WTC11 (cell line): ENCODE measurements around the gene TUBB1.

Experiments
- GABPB1 ChIP-seq: sonication (generic); formaldehyde crosslinking; IDR thresholded peaks from 2 replicates; pipeline ENCODE4 v1.8.1; 2023; ENCODE audit warnings: mild to moderate bottlenecking, missing genetic modification reagents
- MXD4 ChIP-seq: fragments of 250-450 bp; sonication (Bioruptor Pico); IDR thresholded peaks from 2 replicates; pipeline ENCODE4 v1.8.0; 2021; ENCODE audit warnings: mild to moderate bottlenecking, moderate library complexity, borderline replicate concordance
- NR2C2 ChIP-seq: sonication (generic); formaldehyde crosslinking; IDR thresholded peaks from 2 replicates; pipeline ENCODE4 v1.8.0; 2022; ENCODE audit warnings: mild to moderate bottlenecking, missing genetic modification reagents
- PRDM15 ChIP-seq: sonication (generic); formaldehyde crosslinking; IDR thresholded peaks from 2 replicates; pipeline ENCODE4 v1.8.0; 2022; ENCODE audit warnings: missing genetic modification reagents
- TF ChIP-seq, protein P1 (sequence below): fragments of 200-600 bp; IDR thresholded peaks from 2 replicates; pipeline ENCODE4 v1.8.0; 2022; ENCODE audit warnings: antibody characterized with exemption
- TF ChIP-seq, protein P2 (sequence below): sonication (generic); formaldehyde crosslinking; IDR thresholded peaks from 2 replicates; pipeline ENCODE4 v1.8.0; 2022; ENCODE audit warnings: mild to moderate bottlenecking, missing genetic modification reagents

GRCh38 chr20:59050437-59050836 lies 31.2 kb downstream of the TUBB1 start:
- TF ChIP-seq, protein P1, sequence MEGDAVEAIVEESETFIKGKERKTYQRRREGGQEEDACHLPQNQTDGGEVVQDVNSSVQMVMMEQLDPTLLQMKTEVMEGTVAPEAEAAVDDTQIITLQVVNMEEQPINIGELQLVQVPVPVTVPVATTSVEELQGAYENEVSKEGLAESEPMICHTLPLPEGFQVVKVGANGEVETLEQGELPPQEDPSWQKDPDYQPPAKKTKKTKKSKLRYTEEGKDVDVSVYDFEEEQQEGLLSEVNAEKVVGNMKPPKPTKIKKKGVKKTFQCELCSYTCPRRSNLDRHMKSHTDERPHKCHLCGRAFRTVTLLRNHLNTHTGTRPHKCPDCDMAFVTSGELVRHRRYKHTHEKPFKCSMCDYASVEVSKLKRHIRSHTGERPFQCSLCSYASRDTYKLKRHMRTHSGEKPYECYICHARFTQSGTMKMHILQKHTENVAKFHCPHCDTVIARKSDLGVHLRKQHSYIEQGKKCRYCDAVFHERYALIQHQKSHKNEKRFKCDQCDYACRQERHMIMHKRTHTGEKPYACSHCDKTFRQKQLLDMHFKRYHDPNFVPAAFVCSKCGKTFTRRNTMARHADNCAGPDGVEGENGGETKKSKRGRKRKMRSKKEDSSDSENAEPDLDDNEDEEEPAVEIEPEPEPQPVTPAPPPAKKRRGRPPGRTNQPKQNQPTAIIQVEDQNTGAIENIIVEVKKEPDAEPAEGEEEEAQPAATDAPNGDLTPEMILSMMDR, result no peak
- TF ChIP-seq PRDM15 (CRISPR knock-in tag) (no peak), GABPB1 (CRISPR knock-in tag) (no peak), NR2C2 (CRISPR knock-in tag) (no peak), MXD4 (CRISPR knock-in tag) (no peak)
- TF ChIP-seq, protein P2, sequence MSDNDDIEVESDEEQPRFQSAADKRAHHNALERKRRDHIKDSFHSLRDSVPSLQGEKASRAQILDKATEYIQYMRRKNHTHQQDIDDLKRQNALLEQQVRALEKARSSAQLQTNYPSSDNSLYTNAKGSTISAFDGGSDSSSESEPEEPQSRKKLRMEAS, result no peak
